ENCODE results near the gene USP36. TPM values are rescaled to one million over a fixed set of nuclear protein-coding genes. Genes with fewer than 3 reads are reported as not detected.

The USP36 gene
- total RNA-seq, 2 experiments from 2014 or later: 489 to 494 TPM

- H3K27me3 Mint-ChIP-seq: no peaks in the 10 kb centered on the region
- no peaks in the 10 kb centered on the region for H3K27me3 ChIP-seq (ENCODE audit: control insufficient read depth in 1 of 2, insufficient read depth in 2 of 2, low read length in 2 of 2)
- H3K9me3 ChIP-seq (ENCODE audit: control insufficient read depth in 1 of 2, insufficient read depth in 1 of 2, low read length in 2 of 2): no peaks in the 10 kb centered on the region
- H3K4me3 Mint-ChIP-seq: peak overlapping the region; percentile 98
- H3K36me3 Mint-ChIP-seq (ENCODE audit: low read depth): peaks cover 67% of the 10 kb centered on the region
- DNase-seq: no peak
- H3K36me3 ChIP-seq (ENCODE audit: insufficient read depth, low read length): peaks cover 48% of the 10 kb centered on the region
- H3K4me3 ChIP-seq (ENCODE audit: low read length): peak overlapping the region; percentile 75
- ChIA-PET CTCF (no interaction called here), POLR2A (interaction anchor here (1.2 to 1.8 kb wide), 2 partner anchors 16 to 20 kb away, joined by 3 to 10 read pairs; no protein-coding TSS in a partner anchor)
- peaks cover 47% of the 10 kb centered on the region for H3K4me1 ChIP-seq (ENCODE audit: insufficient read depth, low read length)
- intact Hi-C loops (cut with DNase I, micrococcal nuclease): loop anchor here (1.0 to 2.0 kb wide), 2 partner anchors 18 to 90 kb away; no protein-coding TSS in a partner anchor
- H3K27ac ChIP-seq (ENCODE audit: low read depth in 1 of 2, low read length in 2 of 2): no peak overlapping the region
- no peaks in the 10 kb centered on the region for H3K9me3 Mint-ChIP-seq
- peak overlapping the region; percentile 93 for H3K27ac Mint-ChIP-seq
- H3K4me1 Mint-ChIP-seq (ENCODE audit: low read depth): peaks cover 61% of the 10 kb centered on the region
- TF ChIP-seq CTCF (IDR thresholded peaks at IDR 0.05): no peak
- no peak for ATAC-seq (ENCODE audit: poor library complexity)
Measured at GRCh38 chr17:78838574-78839005, 2.0 kb downstream of the USP36 start.

- H3K4me3 Mint-ChIP-seq: peak overlapping the region; percentile 11
- no peak overlapping the region for H3K27ac Mint-ChIP-seq
Measured at GRCh38 chr17:78836420-78837021, 4.1 kb downstream of the USP36 start.

GRCh38 chr17:78834571-78834970, 6.0 kb downstream of the USP36 start:
- CTCF ChIA-PET: no interaction called here
- H3K27me3 ChIP-seq (ENCODE audit: control insufficient read depth in 1 of 2, insufficient read depth in 2 of 2, low read length in 2 of 2): no peaks in the 10 kb centered on the region
- no peak overlapping the region for H3K27ac ChIP-seq (ENCODE audit: low read depth in 1 of 2, low read length in 2 of 2)
- Mint-ChIP-seq H3K4me1 (ENCODE audit: low read depth) (peaks cover 61% of the 10 kb centered on the region), H3K9me3 (no peaks in the 10 kb centered on the region), H3K27ac (no peak overlapping the region), H3K36me3 (ENCODE audit: low read depth) (peaks cover 96% of the 10 kb centered on the region), H3K27me3 (no peaks in the 10 kb centered on the region), H3K4me3 (no peak overlapping the region)
- POLR2A ChIA-PET: interaction anchor here (0.5 to 1.4 kb wide), 2 partner anchors 16 to 877 kb away, joined by 3 to 4 read pairs; no protein-coding TSS in a partner anchor
- H3K4me1 ChIP-seq (ENCODE audit: insufficient read depth, low read length): peaks cover 27% of the 10 kb centered on the region
- intact Hi-C loops (cut with DNase I, micrococcal nuclease): no loop called here
- H3K9me3 ChIP-seq (ENCODE audit: control insufficient read depth in 1 of 2, insufficient read depth in 1 of 2, low read length in 2 of 2): no peaks in the 10 kb centered on the region
- DNase-seq: no peak
- ATAC-seq (ENCODE audit: poor library complexity): no peak
- H3K4me3 ChIP-seq (ENCODE audit: low read length): no peak overlapping the region
- no peak for TF ChIP-seq CTCF (IDR thresholded peaks at IDR 0.05)
- peaks cover 83% of the 10 kb centered on the region for H3K36me3 ChIP-seq (ENCODE audit: insufficient read depth, low read length)

More at GRCh38 chr17:78836420-78837021, 4.1 kb downstream of the USP36 start:
- ChIA-PET CTCF (no interaction called here), POLR2A (interaction anchor here (1.2 to 1.4 kb wide), 2 partner anchors 17 to 18 kb away, joined by 3 to 5 read pairs; no protein-coding TSS in a partner anchor)
- DNase-seq (no peak), ATAC-seq (ENCODE audit: poor library complexity) (no peak)
- H3K4me1 Mint-ChIP-seq (ENCODE audit: low read depth): peaks cover 63% of the 10 kb centered on the region
- peaks cover 87% of the 10 kb centered on the region for H3K36me3 Mint-ChIP-seq (ENCODE audit: low read depth)
- intact Hi-C loops (cut with DNase I, micrococcal nuclease): no loop called here
- H3K9me3 ChIP-seq (ENCODE audit: control insufficient read depth in 1 of 2, insufficient read depth in 1 of 2, low read length in 2 of 2): no peaks in the 10 kb centered on the region
- H3K36me3 ChIP-seq (ENCODE audit: insufficient read depth, low read length): peaks cover 66% of the 10 kb centered on the region
- no peaks in the 10 kb centered on the region for H3K27me3 ChIP-seq (ENCODE audit: control insufficient read depth in 1 of 2, insufficient read depth in 2 of 2, low read length in 2 of 2)
- H3K27me3 Mint-ChIP-seq: no peaks in the 10 kb centered on the region
- peaks cover 35% of the 10 kb centered on the region for H3K4me1 ChIP-seq (ENCODE audit: insufficient read depth, low read length)
- no peaks in the 10 kb centered on the region for H3K9me3 Mint-ChIP-seq
- no peak overlapping the region for H3K27ac ChIP-seq (ENCODE audit: low read depth in 1 of 2, low read length in 2 of 2)
- TF ChIP-seq CTCF (IDR thresholded peaks at IDR 0.05): no peak
- H3K4me3 ChIP-seq (ENCODE audit: low read length): no peak overlapping the region

Data from CD4-positive, alpha-beta T cell (primary cell).